HG02870 (cell line): ENCODE results near the gene CDC42BPB.

Experiments
- ATAC-seq: cut with Tn5 transposase; IDR thresholded peaks from one replicate; pipeline ENCODE4 v1.9.1; 2021; ENCODE audit warnings: mild to moderate bottlenecking, moderate library complexity; ENCODE audit not compliant: unreplicated experiment

CDC42BPB gene

DNA sequence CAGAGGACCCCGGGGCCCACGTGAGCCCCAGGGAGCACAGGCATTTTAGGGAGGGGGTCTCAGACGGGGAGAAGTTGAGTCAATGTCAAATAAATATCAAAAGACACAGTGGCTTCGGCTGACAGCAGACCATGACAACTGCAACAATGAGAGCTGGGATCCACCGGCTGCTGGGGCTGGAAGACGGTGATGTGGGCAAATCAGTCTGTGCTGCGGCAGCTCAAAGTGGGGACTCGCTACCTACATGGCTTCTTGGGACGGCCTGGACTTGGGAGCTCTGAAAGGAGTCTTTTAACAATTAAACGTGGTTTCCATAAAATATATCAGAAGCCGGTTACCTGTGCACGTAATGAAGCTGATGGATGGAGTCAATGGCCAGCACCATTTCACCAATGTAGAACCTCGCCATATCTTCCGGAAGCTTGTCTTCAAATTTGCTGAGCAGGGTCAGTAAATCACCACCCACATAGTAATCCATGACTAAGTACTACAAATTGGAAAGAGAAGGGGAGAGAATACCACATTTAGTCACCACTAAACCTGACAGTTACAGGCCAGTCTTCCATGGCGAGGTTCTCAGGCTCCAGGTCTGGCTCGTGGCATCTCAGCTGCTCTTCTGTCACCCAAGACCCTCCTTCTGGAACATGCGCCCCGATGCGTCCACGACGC is 58.0 kb downstream of the CDC42BPB start:
- ATAC-seq: no peak

DNA sequence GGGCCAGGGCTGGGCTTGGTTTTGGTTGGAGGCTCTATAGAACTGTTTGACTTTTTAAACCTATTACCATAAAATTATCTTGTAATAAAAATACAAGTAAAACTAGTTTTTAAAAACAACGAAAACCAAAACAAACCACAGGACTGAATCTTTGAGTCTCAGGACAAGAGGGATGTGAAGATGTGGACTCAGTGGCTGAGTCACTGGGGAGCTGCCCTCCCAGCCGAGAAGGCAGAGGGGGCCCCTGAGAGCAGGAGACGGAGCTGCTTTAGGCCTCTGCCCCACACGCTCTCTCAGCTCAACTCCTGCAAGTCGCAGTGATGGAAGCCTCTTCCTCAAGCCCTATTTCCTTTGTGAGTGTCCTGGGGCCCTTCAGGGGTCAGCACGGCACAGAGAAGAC is 59.0 kb downstream of the CDC42BPB start:
- ATAC-seq: no peak

DNA sequence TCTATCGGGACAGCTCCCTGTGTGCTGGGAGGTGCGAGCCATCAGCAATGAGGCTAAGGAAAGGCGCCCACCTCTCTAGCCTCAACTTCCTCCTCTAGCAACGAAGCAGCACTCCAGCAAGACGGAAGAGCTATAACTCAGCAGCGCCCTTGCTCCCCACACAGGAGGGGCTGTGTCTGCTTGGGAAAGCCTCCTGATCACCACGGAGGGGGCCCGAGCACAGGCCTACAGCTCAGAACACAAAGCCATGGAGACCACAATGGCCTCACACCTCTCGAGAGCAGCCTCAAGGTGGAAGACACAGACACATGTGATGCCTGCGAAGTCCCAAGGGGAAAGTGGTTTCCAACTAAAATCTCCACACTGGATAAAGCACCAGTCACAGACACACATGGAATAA is 60.4 kb downstream of the CDC42BPB start:
- no peak for ATAC-seq

DNA sequence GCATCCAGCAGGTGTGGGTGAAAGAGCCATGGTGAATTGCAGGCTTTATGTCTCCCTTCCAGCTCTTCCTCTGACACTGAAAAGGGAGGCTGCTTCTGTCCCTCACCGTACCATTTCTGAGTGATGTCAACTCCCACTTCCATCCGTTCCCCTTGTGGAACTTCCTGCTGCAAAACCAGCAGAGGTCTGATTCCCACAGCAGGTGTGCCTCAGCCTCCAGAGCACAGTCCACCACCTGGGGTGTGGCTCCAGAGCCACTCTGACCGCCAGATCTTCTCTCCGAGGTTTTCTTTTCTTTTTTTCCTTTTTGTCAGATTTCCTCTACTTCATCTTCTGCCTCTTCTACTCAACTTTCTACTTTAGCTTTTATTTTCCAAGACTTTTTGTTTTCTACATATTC is 62.7 kb downstream of the CDC42BPB start:
- ATAC-seq: no peak

DNA sequence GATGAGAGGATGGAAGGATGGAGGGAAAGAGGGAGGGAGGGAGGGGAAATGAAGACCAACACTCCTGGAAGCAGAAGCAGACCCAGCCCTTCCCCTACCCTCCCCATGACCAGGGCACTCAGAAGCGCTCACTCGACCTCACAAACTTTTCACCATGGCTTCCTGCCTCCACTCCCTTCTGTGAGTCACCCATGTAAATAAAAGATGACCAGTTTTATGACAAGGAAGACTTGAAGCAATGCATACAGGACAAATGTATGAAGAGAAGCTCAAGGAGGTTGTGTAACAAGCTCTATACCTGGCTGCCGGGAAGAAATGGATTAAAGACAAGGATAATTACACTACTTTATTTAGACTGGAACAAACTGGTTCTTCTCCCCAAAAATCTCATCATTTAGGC is 63.8 kb downstream of the CDC42BPB start:
- no peak for ATAC-seq

GRCh38 chr14:102991376-102991775 is 66.0 kb downstream of the CDC42BPB start:
- ATAC-seq: no peak

- ATAC-seq: no peak
These were observed 69.3 kb downstream of the CDC42BPB start for GRCh38 chr14:102988054-102988453.

DNA sequence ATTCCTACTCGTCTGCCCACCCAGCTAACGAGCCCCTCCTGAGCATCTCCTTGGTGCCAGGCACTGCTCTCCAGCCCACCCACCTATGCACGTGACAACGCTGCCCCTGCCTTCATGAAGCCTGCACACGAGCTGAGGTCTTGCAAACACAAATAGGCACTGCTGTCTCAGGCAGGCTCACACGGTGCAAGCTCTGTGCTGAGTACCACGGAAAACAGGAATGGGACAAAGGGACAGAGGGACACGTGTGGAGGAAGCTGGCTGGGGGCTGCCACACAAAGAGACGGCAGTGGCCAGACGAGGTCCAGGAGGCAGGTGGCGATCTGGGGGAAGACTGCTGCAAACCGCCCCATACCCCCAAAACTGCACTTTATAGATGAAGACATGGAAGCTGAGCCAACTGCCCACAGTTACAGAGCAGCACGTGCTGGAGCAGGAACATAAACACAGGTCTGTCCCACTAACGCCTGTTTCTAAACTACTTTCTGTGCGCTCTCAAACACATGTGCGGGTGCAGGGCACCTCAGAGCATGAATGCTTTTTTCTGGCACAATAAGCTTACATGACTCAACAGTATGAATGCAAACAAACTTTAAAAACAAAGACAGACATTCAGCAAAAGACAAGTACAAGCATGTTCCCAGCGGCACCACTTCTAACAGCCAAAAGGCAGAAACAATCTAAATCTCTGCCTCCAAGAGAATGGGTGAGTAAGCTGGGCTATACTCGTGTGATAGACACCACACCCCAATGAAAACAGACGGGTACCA is 70.4 kb downstream of the CDC42BPB start:
- ATAC-seq: no peak

DNA sequence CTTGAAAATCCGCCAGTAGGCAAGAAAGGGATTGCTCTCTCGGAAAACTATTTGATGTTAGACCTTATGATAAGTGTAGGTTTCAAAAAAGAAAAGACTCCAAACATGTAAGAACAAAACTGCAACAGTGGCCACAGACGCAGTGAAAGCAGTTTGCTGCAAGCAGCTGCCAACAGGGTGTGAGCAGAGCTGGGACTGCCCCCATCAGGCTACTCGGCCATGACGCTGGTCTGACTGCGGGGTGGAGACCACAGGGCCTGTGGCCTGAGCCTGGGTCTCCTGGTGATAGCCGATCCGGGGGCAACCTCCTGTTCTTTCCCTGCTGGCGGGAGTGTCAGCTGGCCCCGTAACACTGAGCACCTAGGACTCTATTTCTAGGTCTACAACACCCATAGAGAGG is 71.7 kb downstream of the CDC42BPB start:
- ATAC-seq: peak; percentile 95

DNA sequence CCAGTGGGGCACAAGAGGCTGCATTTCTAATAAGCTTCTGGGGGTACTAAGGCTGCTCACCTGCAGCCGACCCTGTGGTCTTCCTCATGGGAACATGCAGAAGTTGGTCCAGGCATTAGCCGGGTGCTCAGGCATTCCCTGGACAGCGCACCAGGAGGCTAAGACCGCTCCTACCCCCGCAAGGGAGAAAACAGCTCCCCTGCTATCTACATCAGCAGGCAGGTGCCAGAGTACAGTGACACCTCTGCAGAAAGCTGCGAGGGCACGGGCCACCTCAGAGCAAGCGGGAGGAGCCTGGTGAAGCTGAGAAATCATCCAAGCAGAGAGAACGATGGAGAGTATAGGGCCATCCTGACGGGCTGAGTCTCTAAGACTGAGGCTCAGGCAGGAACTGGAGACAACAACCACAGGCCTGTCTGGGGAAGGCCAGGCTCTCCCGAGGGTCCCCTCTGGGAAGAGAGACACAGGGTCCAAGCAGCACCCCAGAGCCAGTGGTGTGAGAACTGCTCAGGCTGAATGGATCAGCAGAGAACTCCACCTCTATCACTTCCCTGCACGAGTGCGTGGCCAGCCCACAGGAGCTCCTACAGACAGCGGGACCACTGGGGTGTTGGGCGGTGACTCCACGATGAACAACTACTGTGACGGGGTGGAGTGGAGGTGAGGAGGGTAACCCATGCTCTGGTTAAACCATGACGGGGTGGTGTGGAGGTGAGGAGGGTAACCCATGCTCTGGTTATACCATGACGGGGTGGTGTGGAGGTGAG is 72.8 kb downstream of the CDC42BPB start:
- no peak for ATAC-seq

DNA sequence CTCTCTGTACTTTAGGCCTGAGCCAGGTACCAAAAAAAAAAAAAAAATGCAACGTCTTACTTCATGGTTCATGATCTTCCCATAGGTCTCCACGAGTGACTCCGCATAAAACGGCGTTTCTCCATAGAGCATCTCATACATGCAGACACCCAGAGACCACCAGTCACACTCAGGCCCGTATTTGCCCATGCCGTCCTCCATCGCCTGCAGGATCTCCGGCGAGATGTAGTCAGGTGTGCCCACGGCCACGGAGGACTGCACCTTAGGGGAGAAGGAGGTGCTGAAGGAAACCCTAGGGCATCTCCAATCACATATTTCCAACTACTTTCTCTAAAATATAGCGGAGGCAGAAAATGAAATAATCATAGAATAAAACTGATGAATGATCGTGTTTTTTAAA is 73.9 kb downstream of the CDC42BPB start:
- ATAC-seq: no peak

DNA sequence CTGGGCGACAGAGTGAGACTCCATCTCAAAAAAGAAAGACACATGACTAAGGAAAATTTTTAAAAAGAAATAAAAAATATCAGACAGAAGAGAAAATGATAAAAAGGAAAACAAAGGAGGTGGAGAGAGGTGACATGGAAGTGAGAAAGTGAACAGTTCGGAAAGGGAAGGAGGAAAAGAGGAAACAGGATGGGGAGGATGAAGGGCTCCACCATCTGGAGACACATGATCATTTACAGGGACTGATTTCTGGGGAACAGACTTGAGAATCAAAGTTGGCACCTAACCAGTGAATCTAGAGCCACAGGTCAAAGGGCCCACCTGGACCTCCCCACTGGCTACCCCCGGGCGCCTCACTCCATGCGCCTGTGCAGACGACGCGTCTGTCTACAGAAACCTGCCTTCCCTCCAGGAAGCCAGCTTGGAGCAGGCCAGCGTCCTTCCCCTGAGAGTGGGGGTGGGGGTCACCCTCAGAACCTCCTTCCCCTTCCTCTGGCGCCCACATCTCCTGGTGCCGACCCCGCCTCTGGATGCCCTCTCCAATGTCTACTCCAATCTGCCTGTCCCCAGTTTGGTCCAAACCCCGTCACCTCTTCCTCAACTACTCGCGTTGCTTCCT is 74.4 kb downstream of the CDC42BPB start:
- ATAC-seq: no peak

DNA sequence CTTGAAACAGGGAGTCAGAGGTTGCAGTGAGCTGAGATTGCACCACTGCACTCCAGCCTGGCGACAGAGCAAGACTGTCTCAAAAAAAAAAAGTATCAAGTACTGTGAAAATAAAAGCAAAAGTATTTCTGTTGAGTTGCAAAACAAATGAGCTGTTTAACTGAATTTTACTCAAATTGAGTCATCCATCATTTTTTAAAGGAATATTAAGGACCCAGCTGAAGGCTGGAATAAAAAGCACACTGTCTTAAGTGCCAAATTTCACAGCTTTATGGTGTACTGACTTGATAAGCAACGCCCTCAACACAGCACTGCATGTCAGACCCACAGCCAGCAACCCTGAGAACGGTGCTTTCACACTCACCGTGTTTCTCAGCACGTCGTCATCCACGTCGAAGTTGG is 76.9 kb downstream of the CDC42BPB start:
- no peak for ATAC-seq

DNA sequence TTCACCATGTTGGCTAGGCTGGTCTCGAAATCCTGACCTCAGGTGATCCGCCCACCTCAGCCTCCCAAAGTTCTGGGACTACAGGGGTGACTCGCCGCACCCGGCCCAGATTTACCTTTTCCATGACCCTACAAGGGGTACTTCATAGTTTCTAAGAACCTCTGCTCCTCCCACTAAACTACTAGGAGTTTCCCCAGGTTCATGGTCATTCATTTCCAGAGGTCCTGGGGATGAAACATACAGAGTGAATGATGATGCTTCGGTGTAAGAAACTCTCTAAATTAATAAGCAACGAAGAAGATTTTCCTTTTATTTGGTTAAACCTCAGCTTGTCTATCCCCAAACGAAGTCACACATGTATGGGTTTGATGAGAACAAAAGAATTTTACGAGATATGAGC is 77.9 kb downstream of the CDC42BPB start:
- ATAC-seq: no peak

DNA sequence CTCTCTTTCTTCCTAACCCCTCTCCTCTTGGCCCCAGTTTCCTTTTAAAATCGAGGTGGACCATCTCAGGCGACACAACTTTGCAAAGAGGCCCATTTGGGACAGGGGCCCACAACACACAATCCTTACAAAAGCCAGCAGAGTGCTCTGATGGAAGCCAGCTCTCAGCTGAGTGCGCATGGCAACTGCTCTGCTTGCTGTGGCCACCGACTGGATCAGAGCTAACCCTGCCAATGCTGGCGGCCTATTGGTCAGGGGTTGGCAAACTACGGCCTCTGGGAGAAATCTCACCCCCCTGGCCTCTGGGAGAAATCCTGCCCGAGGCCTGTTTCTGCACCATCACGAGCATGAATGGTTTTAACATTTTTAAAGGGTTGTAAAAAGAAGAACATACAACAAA is 79.9 kb downstream of the CDC42BPB start:
- ATAC-seq: no peak

- ATAC-seq: no peak
These were observed 81.7 kb downstream of the CDC42BPB start for GRCh38 chr14:102975662-102976061.

DNA sequence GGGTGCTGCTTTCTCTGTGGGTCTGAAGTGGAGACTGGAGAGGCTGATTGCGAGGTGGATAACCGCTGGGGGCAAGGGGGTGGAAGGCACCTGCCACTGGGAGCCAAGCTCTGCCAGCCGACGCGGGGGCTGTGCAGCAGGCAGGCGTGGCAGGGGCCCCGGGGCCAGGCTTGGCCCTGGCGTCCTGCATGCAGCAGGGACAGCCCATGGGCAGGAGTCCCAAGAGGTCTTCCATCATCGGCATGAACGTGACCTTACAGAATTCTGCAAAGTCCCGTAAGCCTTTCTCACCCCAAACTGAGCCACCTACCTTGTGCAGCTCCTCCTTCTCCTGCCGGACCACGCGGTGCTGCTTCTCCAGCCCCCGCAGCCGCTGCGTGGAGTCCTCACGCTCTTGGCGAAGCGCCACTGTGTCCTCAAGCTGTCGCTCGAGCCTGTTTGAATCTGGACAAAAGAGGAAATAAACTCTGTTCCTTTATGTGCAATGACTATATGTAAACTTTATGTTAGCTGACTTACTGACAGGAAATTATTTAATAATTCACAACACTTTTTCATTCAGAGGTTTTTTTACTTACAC is 83.6 kb downstream of the CDC42BPB start:
- ATAC-seq: no peak

GRCh38 chr14:102971836-102972606 is 85.3 kb downstream of the CDC42BPB start:
- no peak for ATAC-seq

DNA sequence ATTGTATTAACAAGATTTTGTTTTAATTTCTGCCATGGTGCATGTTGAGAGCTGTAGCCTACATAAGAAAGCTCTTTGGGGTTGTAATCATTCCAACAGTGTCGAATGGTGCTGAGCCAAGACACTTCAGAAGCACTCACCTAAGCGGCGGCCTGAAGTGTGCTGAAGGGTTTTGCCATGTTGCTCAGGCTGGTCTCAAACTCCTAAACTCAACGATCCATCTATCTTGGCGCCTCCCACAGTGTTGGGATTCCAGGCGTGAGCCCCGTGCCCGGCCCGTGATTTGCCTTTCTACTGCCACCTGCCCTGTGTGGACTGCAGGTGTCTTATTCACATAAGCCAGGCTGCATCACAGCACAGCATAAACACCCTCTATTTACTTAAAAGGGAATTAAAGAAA is 86.0 kb downstream of the CDC42BPB start:
- ATAC-seq: no peak

DNA sequence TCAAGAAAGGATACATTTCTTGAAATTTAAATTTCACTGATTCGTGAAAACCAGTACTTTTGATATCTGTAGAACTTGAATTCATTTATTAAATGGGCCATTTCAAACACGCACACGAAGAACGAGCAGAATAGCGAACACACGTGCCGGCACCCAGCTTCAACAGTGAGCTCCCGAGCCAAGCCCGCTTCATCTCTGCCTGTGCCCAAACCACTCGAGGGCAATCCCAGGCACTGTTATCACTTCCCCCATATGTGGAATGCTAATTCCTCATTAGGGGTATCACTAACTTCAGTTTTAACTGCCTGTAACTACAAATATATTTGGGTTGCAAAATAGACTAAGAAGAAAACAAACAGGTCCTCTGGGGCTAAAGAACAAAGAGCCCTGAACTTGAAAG is 86.9 kb downstream of the CDC42BPB start:
- ATAC-seq: no peak
